Fibroblast of lung (primary cell): ENCODE data around the gene ZNF595.
"Not testable (repeated sequence)": the region's sequence is repeated elsewhere in the genome, so short reads cannot be mapped to it uniquely, and the experiment has no call there.

Experiments
- CTCF ChIP-seq, 2 donors: IDR thresholded peaks in 1 of 2; conservative IDR thresholded peaks in 1 of 2; 1 replicate in 1 of 2; 2 replicates in 1 of 2; pipeline ENCODE4 v1.5.1; 2011 to 2012; ENCODE audit warnings: low read length in 2 of 2, control low read depth in 1 of 2, inconsistent platforms in 1 of 2, low read depth in 1 of 2, mild to moderate bottlenecking in 1 of 2
- EZH2 ChIP-seq: IDR thresholded peaks from 2 replicates; pipeline ENCODE4 v1.5.1; 2012; ENCODE audit warnings: low read length, control low read depth, mild to moderate bottlenecking; ENCODE audit errors: missing control alignments

GRCh38 chr4:28767-29542 is 24.2 kb upstream of the ZNF595 start:
- TF ChIP-seq CTCF (conservative IDR thresholded peaks at IDR 0.05 in 1 of 2, IDR thresholded peaks at IDR 0.05 in 1 of 2; ENCODE audit: low read depth in 1 of 2, low read length in 2 of 2); EZH2: not testable (repeated sequence)
